Measurements from ENCODE around the gene RBM38.

DNA sequence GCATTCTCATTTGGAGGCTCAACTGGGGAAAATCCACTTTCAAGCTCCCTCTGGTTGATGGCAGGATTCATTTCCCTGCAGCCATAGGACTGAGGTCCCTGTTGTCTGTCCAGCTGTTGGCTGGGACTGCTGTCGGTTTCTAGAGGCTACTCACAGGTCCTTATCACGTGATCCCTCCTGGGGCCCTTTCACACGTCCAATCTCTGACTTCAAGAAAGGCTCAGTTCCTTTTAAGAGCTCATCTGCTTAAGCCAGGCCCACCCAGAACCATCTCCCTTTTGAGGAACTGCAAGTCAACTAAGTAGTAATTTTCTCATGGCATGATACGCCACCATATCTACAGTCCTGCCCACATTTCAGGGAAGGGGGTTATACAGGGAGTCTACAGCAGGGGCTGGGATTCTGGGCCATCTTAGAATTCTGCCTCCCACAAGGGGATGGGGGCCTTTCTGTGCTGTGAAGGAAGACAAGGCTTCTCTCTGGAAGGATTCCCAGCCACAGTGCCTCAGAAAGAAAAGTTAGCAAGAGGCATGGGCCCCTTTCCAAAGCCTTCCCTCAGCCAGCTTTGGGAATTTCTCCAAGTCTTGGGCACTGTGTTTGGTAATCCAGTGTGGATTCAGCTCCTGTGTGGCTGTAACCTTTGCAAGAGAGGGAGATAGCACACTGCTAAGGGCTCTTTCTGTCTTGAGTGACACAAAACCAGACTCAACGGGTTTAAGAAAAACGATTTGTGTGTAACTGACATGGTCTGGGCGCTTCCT is 67.4 kb downstream of the RBM38 start:
- TF ChIP-seq, protein P1, sequence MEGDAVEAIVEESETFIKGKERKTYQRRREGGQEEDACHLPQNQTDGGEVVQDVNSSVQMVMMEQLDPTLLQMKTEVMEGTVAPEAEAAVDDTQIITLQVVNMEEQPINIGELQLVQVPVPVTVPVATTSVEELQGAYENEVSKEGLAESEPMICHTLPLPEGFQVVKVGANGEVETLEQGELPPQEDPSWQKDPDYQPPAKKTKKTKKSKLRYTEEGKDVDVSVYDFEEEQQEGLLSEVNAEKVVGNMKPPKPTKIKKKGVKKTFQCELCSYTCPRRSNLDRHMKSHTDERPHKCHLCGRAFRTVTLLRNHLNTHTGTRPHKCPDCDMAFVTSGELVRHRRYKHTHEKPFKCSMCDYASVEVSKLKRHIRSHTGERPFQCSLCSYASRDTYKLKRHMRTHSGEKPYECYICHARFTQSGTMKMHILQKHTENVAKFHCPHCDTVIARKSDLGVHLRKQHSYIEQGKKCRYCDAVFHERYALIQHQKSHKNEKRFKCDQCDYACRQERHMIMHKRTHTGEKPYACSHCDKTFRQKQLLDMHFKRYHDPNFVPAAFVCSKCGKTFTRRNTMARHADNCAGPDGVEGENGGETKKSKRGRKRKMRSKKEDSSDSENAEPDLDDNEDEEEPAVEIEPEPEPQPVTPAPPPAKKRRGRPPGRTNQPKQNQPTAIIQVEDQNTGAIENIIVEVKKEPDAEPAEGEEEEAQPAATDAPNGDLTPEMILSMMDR (IDR thresholded peaks at IDR 0.05) = no peak
- no peak for TF ChIP-seq REST (IDR thresholded peaks at IDR 0.05; ENCODE audit: insufficient read depth in 1 of 2, low read depth in 2 of 2, low read length in 1 of 2)

Measured in Panc1 (cell line).